A549 (cell line): ENCODE results near the gene PCDH9. TPM values are rescaled to one million over a fixed set of nuclear protein-coding genes. Genes with fewer than 3 reads are reported as not detected.

Experiments
- ATAC-seq, 2 experiments: fragments of 200-7000 bp in 1 of 2; fragments of >200 bp in 1 of 2; cut with Nextera tagmentation in 1 of 2; cut with Tn5 transposase in 1 of 2; 3 replicates each; pipeline versions ENCODE4 v1.8.0 to v1.9.1; 2018 to 2020; ENCODE audit warnings: mild to moderate bottlenecking in 1 of 2, moderate library complexity in 1 of 2
- CTCF ChIA-PET: fragments of 300-600 bp; sonication (Branson Sonifier 250); formaldehyde crosslinking; extraction: SDS; loops from one replicate; lab custom pipeline; 2021; ENCODE audit warnings: antibody characterized with exemption, inconsistent platforms; lab: Yijun Ruan, JAX
- POLR2A ChIA-PET: fragments of 350-600 bp; formaldehyde crosslinking; extraction: SDS; loops from one replicate; lab custom pipeline; 2021; ENCODE audit warnings: antibody characterized with exemption, inconsistent platforms; lab: Yijun Ruan, JAX
- DNase-seq, 2 experiments: peaks; one replicate each; pipeline versions ENCODE4 v3.0.0 to v3.0.0-alpha.2; 2011 to 2016; ENCODE audit warnings: low read depth in 1 of 2, low spot score in 1 of 2
- FAIRE-seq: peaks from 2 replicates; lab custom pipeline; 2011; peaks lifted over from hg19 to GRCh38; lab: Jason Lieb, UNC
- H3K27ac ChIP-seq, 2 experiments: fragments of >200 bp; sonication (Bioruptor Twin); formaldehyde crosslinking; 3 replicates each; pipeline ENCODE4 v1.5.1; 2016 to 2017
- H3K4me1 ChIP-seq: fragments of >200 bp; sonication (Bioruptor Twin); formaldehyde crosslinking; 3 replicates; pipeline ENCODE4 v1.6.1; 2016
- H3K4me2 ChIP-seq: fragments of >200 bp; sonication (Bioruptor Twin); formaldehyde crosslinking; 3 replicates; pipeline ENCODE4 v1.6.1; 2016
- H3K4me3 ChIP-seq: fragments of >200 bp; sonication (Bioruptor Twin); formaldehyde crosslinking; 3 replicates; pipeline ENCODE4 v1.5.1; 2016
- H3K9me3 ChIP-seq: fragments of >200 bp; sonication (Bioruptor Twin); formaldehyde crosslinking; 3 replicates; pipeline ENCODE4 v1.6.1; 2016
- BHLHE40 ChIP-seq: IDR thresholded peaks from 2 replicates; pipeline ENCODE4 v1.6.1; 2012; ENCODE audit warnings: low read depth, low read length, inconsistent platforms
- CBX8 ChIP-seq: fragments of 200-600 bp; sonication (generic); IDR thresholded peaks from 2 replicates; pipeline ENCODE4 v1.6.1; 2016
- CEBPB ChIP-seq, 2 experiments: fragments of >200 bp in 1 of 2; sonication (Bioruptor Twin) in 1 of 2; formaldehyde crosslinking in 1 of 2; IDR thresholded peaks; 2 replicates each; pipeline ENCODE4 v1.6.1; 2012 to 2016
- E2F6 ChIP-seq: IDR thresholded peaks from 2 replicates; pipeline ENCODE4 v1.6.1; 2012; ENCODE audit warnings: low read depth, borderline replicate concordance
- EHMT2 ChIP-seq: fragments of 200-600 bp; sonication (generic); IDR thresholded peaks from 2 replicates; pipeline ENCODE4 v1.6.1; 2016; ENCODE audit warnings: antibody characterized with exemption, low read depth, mild to moderate bottlenecking, moderate library complexity
- ESRRA ChIP-seq: fragments of 150-350 bp; IDR thresholded peaks from 2 replicates; pipeline ENCODE4 v1.6.1; 2014; ENCODE audit warnings: mild to moderate bottlenecking, low read length, borderline replicate concordance
- FOSL2 ChIP-seq, 2 experiments: fragments of 450-650 bp in 1 of 2; fragments of >200 bp in 1 of 2; sonication (Bioruptor Twin) in 1 of 2; formaldehyde crosslinking; IDR thresholded peaks; 2 replicates each; pipeline versions ENCODE4 v1.5.0 to v1.6.1; 2016 to 2020; ENCODE audit warnings: mild to moderate bottlenecking in 1 of 2, moderate library complexity in 1 of 2
- GATA3 ChIP-seq: IDR thresholded peaks from 2 replicates; pipeline ENCODE4 v1.6.1; 2012; ENCODE audit warnings: borderline replicate concordance
- HEYL ChIP-seq: fragments of 250-450 bp; sonication (Bioruptor Pico); IDR thresholded peaks from 2 replicates; pipeline ENCODE4 v1.8.0; 2021; ENCODE audit warnings: mild to moderate bottlenecking, moderate library complexity
- HOXA7 ChIP-seq: fragments of 250-450 bp; sonication (Bioruptor Pico); IDR thresholded peaks from 2 replicates; pipeline ENCODE4 v1.5.0; 2020; ENCODE audit warnings: mild to moderate bottlenecking, moderate library complexity
- HOXB13 ChIP-seq: fragments of 250-450 bp; sonication (Bioruptor Pico); IDR thresholded peaks from 2 replicates; pipeline ENCODE4 v1.5.0; 2020; ENCODE audit warnings: low read depth, mild to moderate bottlenecking, moderate library complexity
- MAZ ChIP-seq: fragments of 150-350 bp; IDR thresholded peaks from 2 replicates; pipeline ENCODE4 v1.6.1; 2014; ENCODE audit warnings: antibody characterized with exemption, low read depth, low read length, borderline replicate concordance
- MYC ChIP-seq: IDR thresholded peaks from 2 replicates; pipeline ENCODE4 v1.6.1; 2012; ENCODE audit warnings: mild to moderate bottlenecking, inconsistent platforms, low read length, improper control_type of control experiment, borderline replicate concordance
- NFE2L2 ChIP-seq: fragments of 150-350 bp; conservative IDR thresholded peaks from 2 replicates; pipeline ENCODE4 v1.6.1; 2014; ENCODE audit warnings: low read length
- NPAS2 ChIP-seq: fragments of 250-450 bp; sonication (Bioruptor Pico); IDR thresholded peaks from 2 replicates; pipeline ENCODE4 v1.8.0; 2022; ENCODE audit warnings: mild to moderate bottlenecking, moderate library complexity, borderline replicate concordance
- PHF8 ChIP-seq: fragments of 200-600 bp; sonication (generic); IDR thresholded peaks from 2 replicates; pipeline ENCODE4 v1.6.1; 2016; ENCODE audit warnings: low read depth, mild to moderate bottlenecking, antibody characterized with exemption, moderate library complexity, borderline replicate concordance
- RAD21 ChIP-seq, 2 experiments: fragments of >200 bp in 1 of 2; sonication (Bioruptor Twin) in 1 of 2; formaldehyde crosslinking in 1 of 2; IDR thresholded peaks in 1 of 2; conservative IDR thresholded peaks in 1 of 2; 2 replicates in 1 of 2; 3 replicates in 1 of 2; pipeline ENCODE4 v1.6.1; 2012 to 2018; ENCODE audit warnings: inconsistent platforms in 1 of 2
- RARB ChIP-seq: fragments of 250-450 bp; sonication (Bioruptor Pico); IDR thresholded peaks from 2 replicates; pipeline ENCODE4 v1.8.0; 2021; ENCODE audit warnings: mild to moderate bottlenecking, moderate library complexity
- TP53 ChIP-seq: fragments of 250-450 bp; sonication (Bioruptor Pico); IDR thresholded peaks from 2 replicates; pipeline ENCODE4 v1.5.0; 2021; ENCODE audit warnings: mild to moderate bottlenecking, moderate library complexity
- USF2 ChIP-seq: fragments of 450-650 bp; IDR thresholded peaks from 2 replicates; pipeline ENCODE4 v1.6.1; 2014; ENCODE audit warnings: antibody characterized with exemption
- ZSCAN20 ChIP-seq: fragments of 250-450 bp; sonication (Bioruptor Pico); IDR thresholded peaks from 2 replicates; pipeline ENCODE4 v1.8.0; 2022; ENCODE audit warnings: mild to moderate bottlenecking, moderate library complexity
- WGBS: methylation state at CpG from one replicate; pipeline ENCODE4 v1.1.6; 2017; ENCODE audit errors: missing lambda C conversion rate; 5-methylcytosine and 5-hydroxymethylcytosine counted together
- polyA plus RNA-seq, 4 experiments: library from polyadenylated mRNA; depleted of rRNA in 3 of 4; stranded (reverse); fragments of >200 nt; fragmentation: RNase III in 1 of 4; extraction: RNeasy Plus Mini Kit Qiagen cat#74134 plus additional on column Dnase treatment in 1 of 4; gene quantifications; 2 replicates in 3 of 4; 3 replicates in 1 of 4; pipeline ENCODE4 v1.2.3, GENCODE V29; 2011 to 2017
- TF ChIP-seq, protein P1 (sequence below): fragments of >200 bp; sonication (Bioruptor Twin); formaldehyde crosslinking; IDR thresholded peaks from 2 replicates; pipeline ENCODE4 v1.6.1; 2016
- TF ChIP-seq, protein P2 (sequence below): fragments of 200-600 bp; sonication (generic); IDR thresholded peaks from 2 replicates; pipeline ENCODE4 v1.6.1; 2016; ENCODE audit warnings: antibody characterized with exemption, mild to moderate bottlenecking, moderate library complexity

Gene PCDH9
- polyA plus RNA-seq, 2 of the 4 experiments (the other 2 are of a cell fraction): 16.0 to 29.5 TPM

- TF ChIP-seq HOXA7 (no peak), HEYL (no peak), GATA3 (no peak), FOSL2 (IDR thresholded peaks at IDR 0.05) (no peak), FOSL2 (CRISPR knock-in tag; IDR thresholded peaks at IDR 0.05) (no peak), MYC (no peak), ZSCAN20 (CRISPR knock-in tag) (no peak), ESRRA (no peak), BHLHE40 (no peak), USF2 (no peak)
- TF ChIP-seq, protein P1, sequence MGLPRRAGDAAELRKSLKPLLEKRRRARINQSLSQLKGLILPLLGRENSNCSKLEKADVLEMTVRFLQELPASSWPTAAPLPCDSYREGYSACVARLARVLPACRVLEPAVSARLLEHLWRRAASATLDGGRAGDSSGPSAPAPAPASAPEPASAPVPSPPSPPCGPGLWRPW: no peak
- no peak for FAIRE-seq
- no peak overlapping the region for H3K4me2 ChIP-seq
- H3K4me3 ChIP-seq: no peak overlapping the region
- ATAC-seq: no peak
- WGBS: 63% methylated on average over 1 of the region's 1 CpG
- H3K27ac ChIP-seq: no peak overlapping the region
- DNase-seq: no peak
- CTCF ChIA-PET: no interaction called here
- peaks cover 12% of the 10 kb centered on the region for H3K4me1 ChIP-seq
- no peaks in the 10 kb centered on the region for H3K9me3 ChIP-seq
- POLR2A ChIA-PET: no interaction called here
Measured at GRCh38 chr13:66509175-66509574, 721.0 kb downstream of the PCDH9 start.

- FAIRE-seq (no peak), DNase-seq (no peak), ATAC-seq (no peak)
- H3K4me1 ChIP-seq: peaks cover 20% of the 10 kb centered on the region
- H3K4me3 ChIP-seq: no peak overlapping the region
- CTCF ChIA-PET: no interaction called here
- POLR2A ChIA-PET: no interaction called here
- H3K9me3 ChIP-seq: no peaks in the 10 kb centered on the region
- H3K27ac ChIP-seq: no peak overlapping the region
- H3K4me2 ChIP-seq: no peak overlapping the region
- WGBS: 94% methylated on average over 4 of the region's 4 CpGs
- TF ChIP-seq NPAS2 (CRISPR knock-in tag) (no peak), CEBPB (IDR thresholded peaks at IDR 0.05) (peak; percentile 77 to 81; a peak in 3 of 4 replicates), RAD21 (conservative IDR thresholded peaks at IDR 0.05 in 1 of 2, IDR thresholded peaks at IDR 0.05 in 1 of 2) (no peak)
Measured at GRCh38 chr13:66508153-66508909, 721.8 kb downstream of the PCDH9 start.

DNA sequence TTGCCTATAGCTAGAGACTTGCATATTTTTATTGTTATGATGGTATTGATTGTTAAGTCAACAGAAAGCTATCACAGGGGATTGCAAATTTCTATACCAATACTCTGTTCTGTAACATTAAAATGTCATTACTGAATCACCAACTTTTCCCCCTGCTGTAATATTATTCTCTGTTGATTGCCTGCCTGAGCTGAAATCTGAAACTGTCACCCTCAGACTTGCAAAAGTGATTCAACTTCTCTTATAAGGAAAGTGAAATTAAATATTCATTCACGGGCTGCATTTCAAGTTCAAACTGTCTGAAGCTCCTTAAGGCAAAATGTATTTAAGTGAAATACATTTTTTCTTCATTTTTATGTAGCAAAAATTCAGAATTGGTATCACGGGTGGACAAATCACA lies 723.2 kb downstream of the PCDH9 start:
- ATAC-seq (no peak), FAIRE-seq (no peak), DNase-seq (no peak)
- ChIA-PET CTCF (no interaction called here), POLR2A (no interaction called here)
- Histone ChIP-seq H3K4me3 (no peak overlapping the region), H3K4me2 (no peak overlapping the region), H3K4me1 (peaks cover 30% of the 10 kb centered on the region), H3K9me3 (no peaks in the 10 kb centered on the region), H3K27ac (no peak overlapping the region)
- TF ChIP-seq RARB (CRISPR knock-in tag) (no peak), MAZ (no peak), CBX8 (no peak)
- 73% methylated on average over 2 of the region's 2 CpGs for WGBS

- no peak for ATAC-seq
- Histone ChIP-seq H3K9me3 (no peaks in the 10 kb centered on the region), H3K27ac (no peak overlapping the region), H3K4me1 (peaks cover 38% of the 10 kb centered on the region)
- 88% methylated on average over 7 of the region's 7 CpGs for WGBS
- FAIRE-seq: no peak
- ChIA-PET POLR2A (no interaction called here), CTCF (no interaction called here)
- TF ChIP-seq HOXB13 (CRISPR knock-in tag): no peak
- no peak for TF ChIP-seq ZSCAN20 (CRISPR knock-in tag)
- TF ChIP-seq TP53 (CRISPR knock-in tag): no peak
- TF ChIP-seq PHF8: no peak
- TF ChIP-seq EHMT2: no peak
- TF ChIP-seq E2F6: no peak
- TF ChIP-seq, protein P2, sequence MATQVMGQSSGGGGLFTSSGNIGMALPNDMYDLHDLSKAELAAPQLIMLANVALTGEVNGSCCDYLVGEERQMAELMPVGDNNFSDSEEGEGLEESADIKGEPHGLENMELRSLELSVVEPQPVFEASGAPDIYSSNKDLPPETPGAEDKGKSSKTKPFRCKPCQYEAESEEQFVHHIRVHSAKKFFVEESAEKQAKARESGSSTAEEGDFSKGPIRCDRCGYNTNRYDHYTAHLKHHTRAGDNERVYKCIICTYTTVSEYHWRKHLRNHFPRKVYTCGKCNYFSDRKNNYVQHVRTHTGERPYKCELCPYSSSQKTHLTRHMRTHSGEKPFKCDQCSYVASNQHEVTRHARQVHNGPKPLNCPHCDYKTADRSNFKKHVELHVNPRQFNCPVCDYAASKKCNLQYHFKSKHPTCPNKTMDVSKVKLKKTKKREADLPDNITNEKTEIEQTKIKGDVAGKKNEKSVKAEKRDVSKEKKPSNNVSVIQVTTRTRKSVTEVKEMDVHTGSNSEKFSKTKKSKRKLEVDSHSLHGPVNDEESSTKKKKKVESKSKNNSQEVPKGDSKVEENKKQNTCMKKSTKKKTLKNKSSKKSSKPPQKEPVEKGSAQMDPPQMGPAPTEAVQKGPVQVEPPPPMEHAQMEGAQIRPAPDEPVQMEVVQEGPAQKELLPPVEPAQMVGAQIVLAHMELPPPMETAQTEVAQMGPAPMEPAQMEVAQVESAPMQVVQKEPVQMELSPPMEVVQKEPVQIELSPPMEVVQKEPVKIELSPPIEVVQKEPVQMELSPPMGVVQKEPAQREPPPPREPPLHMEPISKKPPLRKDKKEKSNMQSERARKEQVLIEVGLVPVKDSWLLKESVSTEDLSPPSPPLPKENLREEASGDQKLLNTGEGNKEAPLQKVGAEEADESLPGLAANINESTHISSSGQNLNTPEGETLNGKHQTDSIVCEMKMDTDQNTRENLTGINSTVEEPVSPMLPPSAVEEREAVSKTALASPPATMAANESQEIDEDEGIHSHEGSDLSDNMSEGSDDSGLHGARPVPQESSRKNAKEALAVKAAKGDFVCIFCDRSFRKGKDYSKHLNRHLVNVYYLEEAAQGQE: no peak
- TF ChIP-seq HEYL: no peak
- no peak for TF ChIP-seq NFE2L2
- TF ChIP-seq, all 56 proteins: peak for 0
- no peak overlapping the region for H3K4me3 ChIP-seq
- no peak for DNase-seq
- no peak overlapping the region for H3K4me2 ChIP-seq
Measured at GRCh38 chr13:66506051-66506777, 723.9 kb downstream of the PCDH9 start.
